Smooth muscle cell of the brain vasculature (primary cell): ENCODE data around the gene VEGFA.

Source experiments
- DNase-seq: peaks from one replicate; pipeline ENCODE4 v3.0.0-alpha.2; 2012; ENCODE audit warnings: low read depth, low spot score

Gene VEGFA

GRCh38 chr6:43772681-43773049 is 2.7 kb downstream of the VEGFA start:
- DNase-seq: no peak

- DNase-seq: no peak
Measured at GRCh38 chr6:43773050-43773979, 3.3 kb downstream of the VEGFA start.

- no peak for DNase-seq
Measured at GRCh38 chr6:43773980-43774775, 4.2 kb downstream of the VEGFA start.

GRCh38 chr6:43774776-43775534 is 4.9 kb downstream of the VEGFA start:
- DNase-seq: no peak

- DNase-seq: no peak
Measured at GRCh38 chr6:43775535-43775885, 5.5 kb downstream of the VEGFA start.

GRCh38 chr6:43776115-43776798 is 6.2 kb downstream of the VEGFA start:
- no peak for DNase-seq

- DNase-seq: no peak
Measured at GRCh38 chr6:43776799-43777776, 7.1 kb downstream of the VEGFA start.

- no peak for DNase-seq
Measured at GRCh38 chr6:43778131-43778855, 8.3 kb downstream of the VEGFA start.

- no peak for DNase-seq
Measured at GRCh38 chr6:43778976-43779851, 9.2 kb downstream of the VEGFA start.

GRCh38 chr6:43779852-43780236 is 9.8 kb downstream of the VEGFA start:
- DNase-seq: no peak

- no peak for DNase-seq
Measured at GRCh38 chr6:43780293-43780692, 10.3 kb downstream of the VEGFA start.

GRCh38 chr6:43780941-43781928 is 11.2 kb downstream of the VEGFA start:
- no peak for DNase-seq

GRCh38 chr6:43781941-43782704 is 12.1 kb downstream of the VEGFA start:
- no peak for DNase-seq

GRCh38 chr6:43782764-43783513 is 12.9 kb downstream of the VEGFA start:
- no peak for DNase-seq

GRCh38 chr6:43784049-43784855 is 14.2 kb downstream of the VEGFA start:
- no peak for DNase-seq
